H9 (cell line): ENCODE data around the gene RSPRY1. TPM values are rescaled to one million over a fixed set of nuclear protein-coding genes. Genes with fewer than 3 reads are reported as not detected.

Experiments used
- DNase-seq: peaks from one replicate; pipeline ENCODE4 v3.0.0-alpha.2; 2017
- H2AFZ ChIP-seq: one replicate; pipeline ENCODE4 v1.6.1; 2013; ENCODE audit warnings: mild to moderate bottlenecking, low read length, control low read depth, moderate library complexity
- H2AK5ac ChIP-seq: 2 replicates; pipeline ENCODE4 v1.6.1; 2013; ENCODE audit warnings: low read length, control low read depth, mixed read lengths; ENCODE audit not compliant: insufficient read length
- H2BK120ac ChIP-seq: one replicate; pipeline ENCODE4 v1.6.1; 2013; ENCODE audit warnings: low read depth, mild to moderate bottlenecking, low read length, control low read depth, inconsistent platforms; ENCODE audit not compliant: poor library complexity, severe bottlenecking
- H2BK12ac ChIP-seq: 2 replicates; pipeline ENCODE4 v1.6.1; 2013; ENCODE audit warnings: low read length, control low read depth, mixed read lengths, low read depth; ENCODE audit not compliant: insufficient read length
- H2BK15ac ChIP-seq: 2 replicates; pipeline ENCODE4 v1.6.1; 2013; ENCODE audit warnings: low read depth, low read length, control low read depth
- H2BK20ac ChIP-seq: one replicate; pipeline ENCODE4 v1.6.1; 2013; ENCODE audit warnings: low read depth, mild to moderate bottlenecking, low read length, control low read depth, inconsistent platforms; ENCODE audit not compliant: poor library complexity, severe bottlenecking
- H2BK5ac ChIP-seq: 2 replicates; pipeline ENCODE4 v1.6.1; 2013; ENCODE audit warnings: low read length, control low read depth, mixed read lengths; ENCODE audit not compliant: insufficient read length
- H3K14ac ChIP-seq: 2 replicates; pipeline ENCODE4 v1.6.1; 2013; ENCODE audit warnings: low read length, control low read depth; ENCODE audit not compliant: insufficient read depth
- H3K18ac ChIP-seq: 2 replicates; pipeline ENCODE4 v1.6.1; 2013; ENCODE audit warnings: low read depth, mild to moderate bottlenecking, mixed read lengths, low read length, control low read depth; ENCODE audit not compliant: insufficient read length
- H3K23ac ChIP-seq: 2 replicates; pipeline ENCODE4 v1.6.1; 2013; ENCODE audit warnings: low read length, control low read depth, mixed read lengths, low read depth; ENCODE audit not compliant: insufficient read length
- H3K23me2 ChIP-seq: 2 replicates; pipeline ENCODE4 v1.6.1; 2013; ENCODE audit warnings: low read depth, mild to moderate bottlenecking, mixed read lengths, low read length, control low read depth; ENCODE audit not compliant: insufficient read length, poor library complexity, severe bottlenecking
- H3K27ac ChIP-seq: 2 replicates; pipeline ENCODE4 v1.5.1; 2013; ENCODE audit warnings: low read length, control low read depth, mixed read lengths, low read depth; ENCODE audit not compliant: insufficient read length
- H3K27me3 ChIP-seq: 2 replicates; pipeline ENCODE4 v1.6.1; 2013; ENCODE audit warnings: low read length, control low read depth, inconsistent platforms; ENCODE audit not compliant: insufficient read depth
- H3K4ac ChIP-seq: 2 replicates; pipeline ENCODE4 v1.6.1; 2013; ENCODE audit warnings: low read depth, mild to moderate bottlenecking, control low read depth, inconsistent platforms, low read length, moderate library complexity
- H3K4me1 ChIP-seq: 2 replicates; pipeline ENCODE4 v1.6.1; 2013; ENCODE audit warnings: low read length, control low read depth, inconsistent platforms; ENCODE audit not compliant: insufficient read depth
- H3K4me2 ChIP-seq: 2 replicates; pipeline ENCODE4 v1.6.1; 2013; ENCODE audit warnings: low read length, control low read depth, mixed read lengths; ENCODE audit not compliant: insufficient read length, insufficient read depth
- H3K56ac ChIP-seq: 2 replicates; pipeline ENCODE4 v1.6.1; 2013; ENCODE audit warnings: low read depth, mild to moderate bottlenecking, mixed read lengths, low read length, control low read depth; ENCODE audit not compliant: insufficient read length
- H3K79me1 ChIP-seq: 2 replicates; pipeline ENCODE4 v1.6.1; 2013; ENCODE audit warnings: low read depth, mild to moderate bottlenecking, moderate library complexity, low read length, control low read depth, inconsistent platforms; ENCODE audit not compliant: insufficient read depth, poor library complexity, severe bottlenecking
- H3K79me2 ChIP-seq: 2 replicates; pipeline ENCODE4 v1.6.1; 2013; ENCODE audit warnings: low read length, control low read depth, inconsistent platforms; ENCODE audit not compliant: insufficient read depth
- H3K9ac ChIP-seq: 2 replicates; pipeline ENCODE4 v1.6.1; 2013; ENCODE audit warnings: low read length, control low read depth, mixed read lengths; ENCODE audit not compliant: insufficient read length; ENCODE audit errors: extremely low read depth
- H3K9me3 ChIP-seq: one replicate; pipeline ENCODE4 v1.6.1; 2013; ENCODE audit warnings: low read depth, low read length, inconsistent platforms; ENCODE audit not compliant: control insufficient read depth
- H3T11ph ChIP-seq: one replicate; pipeline ENCODE4 v1.6.1; 2013; ENCODE audit warnings: mild to moderate bottlenecking, low read length, control low read depth, inconsistent platforms
- H4K20me1 ChIP-seq: one replicate; pipeline ENCODE4 v1.6.1; 2013; ENCODE audit not compliant: control insufficient read depth, insufficient read length, insufficient read depth
- H4K5ac ChIP-seq: 2 replicates; pipeline ENCODE4 v1.6.1; 2013; ENCODE audit warnings: low read depth, mild to moderate bottlenecking, mixed read lengths, low read length, control low read depth; ENCODE audit not compliant: insufficient read length
- H4K8ac ChIP-seq: replicated peaks from 2 replicates; pipeline ENCODE4 v1.6.1; 2013; ENCODE audit warnings: low read length, control low read depth, mixed read lengths, low read depth; ENCODE audit not compliant: insufficient read length
- H4K91ac ChIP-seq: 2 replicates; pipeline ENCODE4 v1.6.1; 2013; ENCODE audit warnings: low read depth, mild to moderate bottlenecking, moderate library complexity, mixed read lengths, low read length, control low read depth; ENCODE audit not compliant: insufficient read length
- H3K27ac Mint-ChIP-seq, 3 experiments: 2 replicates in 2 of 3; 3 replicates in 1 of 3; pipeline ENCODE4 v1.8.0; 2020 to 2021; ENCODE audit warnings: mixed read lengths in 3 of 3, mild to moderate bottlenecking in 1 of 3, moderate library complexity in 1 of 3
- H3K27me3 Mint-ChIP-seq: 2 replicates; pipeline ENCODE4 v1.8.0; 2021; ENCODE audit warnings: low read depth, mild to moderate bottlenecking, moderate library complexity, mixed read lengths
- H3K36me3 Mint-ChIP-seq, 3 experiments: 2 replicates in 2 of 3; 3 replicates in 1 of 3; pipeline ENCODE4 v1.8.0; 2020 to 2021; ENCODE audit warnings: low read depth in 3 of 3, mixed read lengths in 3 of 3; ENCODE audit not compliant: insufficient read depth in 1 of 3
- H3K4me1 Mint-ChIP-seq, 2 experiments: 2 replicates each; pipeline ENCODE4 v1.8.0; 2020; ENCODE audit warnings: mixed read lengths in 2 of 2
- H3K4me3 Mint-ChIP-seq, 2 experiments: 2 replicates in 1 of 2; 3 replicates in 1 of 2; pipeline ENCODE4 v1.8.0; 2020 to 2021; ENCODE audit warnings: mild to moderate bottlenecking in 2 of 2, mixed read lengths in 2 of 2, moderate library complexity in 1 of 2
- H3K9me3 Mint-ChIP-seq, 2 experiments: 2 replicates in 1 of 2; 3 replicates in 1 of 2; pipeline ENCODE4 v1.8.0; 2020; ENCODE audit warnings: mild to moderate bottlenecking in 2 of 2, mixed read lengths in 2 of 2, moderate library complexity in 1 of 2
- WGBS: extraction: QIAGEN DNeasy Blood & Tissue Kit; methylation state at CpG from one replicate; pipeline ENCODE4 v1.1.7; 2013; ENCODE audit warnings: missing lambda C conversion rate, low lambda C conversion rate, mixed read lengths; ENCODE audit not compliant: insufficient read length; ENCODE audit errors: extremely low coverage; 5-methylcytosine and 5-hydroxymethylcytosine counted together
- total RNA-seq: library from RNA; stranded (reverse); gene quantifications from 2 replicates; pipeline ENCODE4 v1.2.1, GENCODE V29; 2021
- TF ChIP-seq, protein P1 (sequence below): fragments of 200-600 bp; sonication (generic); conservative IDR thresholded peaks from 3 replicates; pipeline ENCODE4 v1.8.0; 2021; ENCODE audit warnings: antibody characterized with exemption, mild to moderate bottlenecking

The RSPRY1 gene
- total RNA-seq, 1 experiment from 2014 or later, result 36.1 TPM

DNA sequence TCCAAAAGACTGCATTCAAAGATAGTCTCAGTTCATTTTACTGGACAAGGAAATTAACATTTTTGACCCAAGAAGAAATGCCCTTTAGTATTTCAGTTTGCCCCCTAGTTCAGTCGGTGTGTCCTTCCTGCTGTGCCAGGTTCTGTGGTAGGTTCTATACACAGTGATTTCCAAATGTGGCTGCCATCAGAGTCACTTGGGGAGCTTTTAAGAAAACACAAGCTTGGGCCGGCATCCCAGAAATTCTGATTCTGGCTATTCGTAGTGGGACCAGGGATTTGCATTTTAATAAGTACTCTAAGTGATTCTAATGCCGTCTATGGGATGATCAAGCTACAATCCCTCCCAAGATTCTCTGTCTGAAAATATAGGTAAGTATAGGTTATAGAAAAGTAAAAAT is 10.2 kb downstream of the RSPRY1 start:
- TF ChIP-seq, protein P1, sequence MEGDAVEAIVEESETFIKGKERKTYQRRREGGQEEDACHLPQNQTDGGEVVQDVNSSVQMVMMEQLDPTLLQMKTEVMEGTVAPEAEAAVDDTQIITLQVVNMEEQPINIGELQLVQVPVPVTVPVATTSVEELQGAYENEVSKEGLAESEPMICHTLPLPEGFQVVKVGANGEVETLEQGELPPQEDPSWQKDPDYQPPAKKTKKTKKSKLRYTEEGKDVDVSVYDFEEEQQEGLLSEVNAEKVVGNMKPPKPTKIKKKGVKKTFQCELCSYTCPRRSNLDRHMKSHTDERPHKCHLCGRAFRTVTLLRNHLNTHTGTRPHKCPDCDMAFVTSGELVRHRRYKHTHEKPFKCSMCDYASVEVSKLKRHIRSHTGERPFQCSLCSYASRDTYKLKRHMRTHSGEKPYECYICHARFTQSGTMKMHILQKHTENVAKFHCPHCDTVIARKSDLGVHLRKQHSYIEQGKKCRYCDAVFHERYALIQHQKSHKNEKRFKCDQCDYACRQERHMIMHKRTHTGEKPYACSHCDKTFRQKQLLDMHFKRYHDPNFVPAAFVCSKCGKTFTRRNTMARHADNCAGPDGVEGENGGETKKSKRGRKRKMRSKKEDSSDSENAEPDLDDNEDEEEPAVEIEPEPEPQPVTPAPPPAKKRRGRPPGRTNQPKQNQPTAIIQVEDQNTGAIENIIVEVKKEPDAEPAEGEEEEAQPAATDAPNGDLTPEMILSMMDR, result no peak

More for the DNA sequence above, 10.2 kb downstream of the RSPRY1 start:
- Histone ChIP-seq H2BK12ac (no peak overlapping the region), H3K4me2 (no peak overlapping the region), H2BK20ac (no peak overlapping the region), H2BK15ac (no peak overlapping the region), H3K27ac (no peak overlapping the region), H4K91ac (no peak overlapping the region), H2AFZ (no peak overlapping the region), H3K9ac (no peak overlapping the region), H3K23me2 (no peaks in the 10 kb centered on the region), H2BK120ac (no peak overlapping the region), H3K79me1 (peaks cover 3% of the 10 kb centered on the region), H3K23ac (no peak overlapping the region), H4K8ac (no peak overlapping the region), H3K79me2 (peaks cover 3% of the 10 kb centered on the region; the same call in 1 of the 2 replicates), H3K27me3 (no peaks in the 10 kb centered on the region), H4K20me1 (no peaks in the 10 kb centered on the region), H3T11ph (no peak overlapping the region), H3K4ac (no peak overlapping the region), H3K18ac (no peak overlapping the region), H3K14ac (no peak overlapping the region), H2AK5ac (no peak overlapping the region), H3K56ac (no peak overlapping the region), H3K4me1 (no peaks in the 10 kb centered on the region; the same call in 1 of the 2 replicates), H4K5ac (no peak overlapping the region), H3K9me3 (no peaks in the 10 kb centered on the region), H2BK5ac (no peak overlapping the region)
- Mint-ChIP-seq H3K9me3 (peaks cover 0 to 4% of the 10 kb centered on the region in 2 experiments; a peak in 4 of 5 replicates), H3K27ac (peak overlapping the region in 1 of 3 experiments; percentile 8; a peak in 1 of 7 replicates), H3K4me3 (peak overlapping the region in 1 of 2 experiments; percentile 46; a peak in 1 of 5 replicates), H3K27me3 (no peaks in the 10 kb centered on the region), H3K4me1 (peaks cover 6% of the 10 kb centered on the region in 2 experiments), H3K36me3 (peaks cover 11 to 14% (median 12%) of the 10 kb centered on the region in 3 experiments)
- no CpG with 5 or more reads among the region's 4 CpGs for WGBS
- no peak for DNase-seq
